Effector CD8-positive, alpha-beta T cell (primary cell): ENCODE results near the gene NTNG1.

ENCODE experiments used
- DNase-seq: peaks from one replicate; lab custom pipeline; 2025; lab: John Stamatoyannopoulos, UW

NTNG1 gene

DNA sequence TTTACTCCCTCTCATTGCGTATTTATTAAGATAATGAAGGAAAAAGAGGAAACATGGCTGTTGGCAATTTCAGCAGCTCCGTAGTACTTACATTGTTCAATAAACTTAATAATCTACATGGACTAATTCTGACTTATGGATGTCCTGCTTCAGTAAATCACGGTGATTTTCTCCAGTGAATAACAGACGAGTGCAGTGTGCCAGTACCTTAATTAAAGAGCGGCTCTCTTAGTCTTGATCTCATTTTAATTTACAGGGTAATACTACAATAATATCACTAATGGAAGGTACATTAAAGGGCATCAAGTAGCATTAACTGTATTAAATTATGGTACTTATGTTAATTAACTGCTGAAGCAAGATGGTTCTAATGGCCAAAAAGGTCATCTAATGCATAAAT is 187.2 kb downstream of the NTNG1 start:
- DNase-seq, result no peak

DNA sequence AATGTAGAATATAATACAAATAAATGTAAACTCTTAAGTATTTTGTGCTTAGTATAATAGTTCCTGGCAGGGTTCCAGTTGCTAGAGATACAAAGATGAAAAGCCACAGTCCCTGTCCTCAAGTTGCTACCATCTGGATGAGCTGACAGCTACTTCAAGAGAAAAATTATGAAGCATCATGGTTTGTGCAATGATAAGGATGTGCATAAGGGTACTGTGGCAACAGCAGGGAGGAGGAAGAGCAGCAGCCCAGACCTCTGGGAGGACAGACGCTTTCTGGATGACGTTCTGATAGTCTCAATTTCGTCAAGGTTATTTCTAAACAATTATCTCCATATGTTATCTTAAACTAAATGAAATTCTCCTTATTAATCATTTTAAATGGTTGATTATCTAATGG is 198.9 kb downstream of the NTNG1 start:
- DNase-seq, result no peak

GRCh38 chr1:107342316-107342715 is 201.5 kb downstream of the NTNG1 start:
- no peak for DNase-seq

DNA sequence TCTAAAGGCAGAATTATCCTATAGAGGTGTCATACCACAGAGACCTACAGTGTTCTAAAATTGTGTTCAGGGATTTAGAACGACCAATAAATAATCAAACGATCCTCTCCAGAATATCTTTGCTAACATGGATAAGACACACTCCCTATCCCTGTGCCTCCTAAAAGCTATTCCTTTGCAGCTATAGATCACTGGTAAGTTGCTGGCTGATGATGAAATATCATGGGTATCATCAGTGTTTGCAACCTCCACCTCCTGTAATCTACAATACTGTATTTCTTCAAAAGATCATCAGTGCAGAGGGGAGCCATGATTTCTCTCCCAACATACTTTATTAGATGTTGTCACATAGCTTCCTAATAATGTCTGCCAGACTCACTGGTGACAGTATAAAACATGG is 201.9 kb downstream of the NTNG1 start:
- no peak for DNase-seq

- no peak for DNase-seq
Measured at GRCh38 chr1:107343601-107344000, 202.8 kb downstream of the NTNG1 start.

GRCh38 chr1:107344268-107344760 is 203.5 kb downstream of the NTNG1 start:
- no peak for DNase-seq

DNA sequence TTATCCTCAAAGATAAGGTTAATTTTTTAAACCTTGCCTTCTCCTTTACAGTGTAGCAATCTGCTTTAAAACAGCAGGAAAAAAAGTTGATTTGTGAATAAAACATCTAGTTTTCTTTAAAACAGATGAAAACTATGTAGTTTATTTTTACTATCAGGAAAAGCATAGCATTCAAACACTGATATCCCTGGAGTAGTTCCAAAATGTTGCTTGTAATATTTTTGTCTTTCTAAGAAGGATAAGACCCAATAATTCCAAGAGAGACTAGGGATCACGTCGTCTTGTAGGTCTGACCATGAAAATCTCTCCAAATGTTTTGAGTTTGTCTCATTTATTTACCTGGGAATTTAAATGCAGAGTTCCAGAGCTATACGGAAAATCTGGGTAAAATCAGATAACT is 204.0 kb downstream of the NTNG1 start:
- DNase-seq, result no peak

DNA sequence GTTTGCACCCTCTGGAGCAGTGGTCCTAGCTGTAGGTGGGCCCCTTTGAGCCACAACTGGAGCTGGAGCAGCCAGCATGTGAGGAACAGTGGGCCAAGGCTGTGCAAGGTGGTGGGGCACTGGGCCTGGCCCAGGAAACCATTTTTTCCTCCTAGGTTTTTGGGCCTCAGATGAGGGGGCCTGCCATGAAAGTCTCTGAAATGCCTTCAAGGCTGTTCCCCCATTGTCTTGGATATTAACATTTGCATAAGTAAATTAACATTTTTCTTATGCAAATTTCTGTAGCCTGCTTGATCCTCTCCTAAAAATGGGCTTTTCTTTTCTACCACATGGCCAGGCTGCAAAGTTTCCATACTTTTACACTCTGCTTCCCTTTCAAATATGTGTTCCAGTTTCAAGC is 212.0 kb downstream of the NTNG1 start:
- no peak for DNase-seq

DNA sequence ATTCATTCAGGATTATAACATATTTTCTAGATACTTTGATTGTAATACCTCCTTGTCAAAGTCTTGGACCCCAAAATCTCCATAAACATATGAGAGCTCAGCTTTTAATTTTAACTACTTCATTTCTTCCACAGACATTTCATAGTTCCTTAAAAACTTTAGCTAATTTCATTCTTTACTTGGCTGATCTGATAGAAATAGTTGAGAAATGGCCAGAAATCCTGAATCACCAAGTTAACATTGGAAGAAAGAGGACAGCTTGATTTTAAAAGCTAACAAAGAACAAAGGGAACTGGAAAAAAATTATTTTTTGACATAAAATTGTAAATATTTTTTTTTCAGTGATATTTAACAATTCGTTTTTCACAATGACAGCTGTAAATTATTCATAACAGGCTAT is 216.5 kb downstream of the NTNG1 start:
- DNase-seq, result no peak

- no peak for DNase-seq
Measured at GRCh38 chr1:107358619-107359327, 217.9 kb downstream of the NTNG1 start.

DNA sequence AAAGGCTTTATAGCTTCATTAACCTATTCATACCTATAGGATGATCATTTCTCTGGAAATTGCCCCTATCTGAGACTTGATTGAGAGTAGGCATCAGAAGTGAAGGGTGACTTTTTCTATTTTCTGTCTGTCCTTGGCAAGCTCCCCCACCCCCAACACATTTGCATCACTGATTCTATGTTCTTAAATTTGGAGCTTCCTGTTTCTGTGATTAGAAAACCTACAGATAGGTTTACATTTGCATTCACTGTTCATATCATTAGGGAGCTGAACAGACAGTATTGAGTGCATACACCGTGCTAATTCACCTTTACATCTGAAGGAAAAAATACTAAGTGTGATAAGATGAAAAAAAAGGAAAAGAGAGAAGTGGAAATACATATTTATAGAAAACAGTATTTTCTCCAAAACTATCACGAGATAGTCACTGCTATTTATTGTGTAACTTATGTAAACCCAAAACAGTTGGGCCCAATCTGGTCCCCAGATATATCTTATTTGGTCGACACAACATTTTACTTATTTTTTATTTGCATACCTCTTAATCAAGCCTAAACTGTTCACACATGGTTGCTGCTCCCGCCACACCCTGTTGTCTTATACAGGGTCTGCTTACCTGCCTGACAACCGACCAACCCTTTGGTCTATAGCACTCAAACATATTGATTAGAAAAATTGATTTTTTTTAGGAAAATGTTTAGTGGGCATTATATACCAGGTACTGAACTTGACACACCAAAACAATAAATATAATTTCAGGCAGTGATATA is 218.8 kb downstream of the NTNG1 start:
- DNase-seq, result no peak

- DNase-seq, result no peak
Measured at GRCh38 chr1:107362468-107363140, 221.8 kb downstream of the NTNG1 start.

GRCh38 chr1:107363154-107363553 is 222.3 kb downstream of the NTNG1 start:
- no peak for DNase-seq

- no peak for DNase-seq
Measured at GRCh38 chr1:107365527-107366240, 224.8 kb downstream of the NTNG1 start.

GRCh38 chr1:107378426-107378825 is 237.6 kb downstream of the NTNG1 start:
- no peak for DNase-seq

DNA sequence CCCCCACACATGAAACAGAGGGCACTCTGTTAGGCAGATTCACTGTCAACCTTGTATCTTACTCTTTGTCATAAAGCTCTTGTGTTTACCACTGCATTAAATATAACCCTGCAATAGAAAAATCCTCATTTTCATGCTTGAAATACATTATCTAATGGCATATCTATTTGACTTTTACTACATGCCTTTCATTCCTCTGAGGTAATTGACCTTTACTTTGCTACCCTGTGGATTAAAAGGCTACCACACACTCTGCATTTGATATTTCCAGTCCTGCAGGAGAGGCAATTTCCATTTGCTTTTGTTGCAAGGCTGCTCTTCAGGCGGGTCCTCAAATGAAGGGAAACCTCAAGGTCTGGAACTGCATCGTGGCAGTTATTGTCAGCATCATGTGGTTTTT is 238.0 kb downstream of the NTNG1 start:
- no peak for DNase-seq

DNA sequence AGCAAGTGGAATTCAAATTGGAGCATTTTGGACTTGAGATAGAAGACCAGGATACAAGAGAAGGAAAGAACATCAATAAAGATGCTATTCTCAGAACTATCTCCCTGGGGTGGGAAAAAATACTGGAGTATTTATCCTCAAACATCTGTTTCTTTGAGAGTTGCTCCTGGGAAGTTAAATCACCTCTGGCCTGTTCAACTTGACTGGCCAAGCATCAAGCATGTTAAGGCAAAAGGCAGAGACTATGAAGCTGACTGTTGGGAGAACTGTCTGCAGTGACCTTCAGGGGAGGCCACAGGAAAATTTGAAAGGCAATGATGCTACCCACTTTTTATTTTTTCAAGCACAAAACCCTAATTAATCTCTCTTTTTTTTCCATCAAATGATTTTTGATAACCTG is 239.0 kb downstream of the NTNG1 start:
- DNase-seq, result no peak

GRCh38 chr1:107389410-107390396 is 248.9 kb downstream of the NTNG1 start:
- no peak for DNase-seq

GRCh38 chr1:107394301-107394700 is 253.5 kb downstream of the NTNG1 start:
- DNase-seq, result no peak

- DNase-seq, result no peak
Measured at GRCh38 chr1:107401704-107402103, 260.9 kb downstream of the NTNG1 start.

DNA sequence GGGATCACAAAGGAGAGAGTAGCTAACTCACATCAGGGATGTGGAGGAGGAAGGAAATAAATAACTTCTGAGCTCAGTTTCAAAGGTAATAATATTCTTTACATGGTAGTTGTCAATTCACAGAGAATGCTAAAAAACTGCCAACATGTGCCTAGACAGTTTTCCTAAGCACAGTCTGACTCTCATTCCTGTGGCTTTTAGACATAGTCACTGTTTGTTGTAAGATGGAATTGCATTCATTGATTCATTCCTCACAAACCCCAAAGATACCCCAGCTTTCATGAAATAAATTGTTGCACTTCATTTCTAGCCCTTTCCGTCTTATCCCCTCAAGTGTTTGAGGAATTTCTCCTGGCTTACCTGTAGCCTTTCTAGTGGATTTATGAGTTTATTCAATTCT is 263.9 kb downstream of the NTNG1 start:
- DNase-seq, result no peak
